Heart right ventricle (tissue), 16 donors: ENCODE results near the gene REST. TPM values are rescaled to one million over a fixed set of nuclear protein-coding genes. Genes with fewer than 3 reads are reported as not detected.
A peak's percentile ranks its signal among the peaks of the same experiment; 100 is the strongest.

Source experiments
- ATAC-seq, 8 donors: fragments of 200-7000 bp; cut with Tn5 transposase; one replicate each; pipeline ENCODE4 v1.9.1; 2020; ENCODE audit warnings: mild to moderate bottlenecking in 8 of 8, moderate library complexity in 8 of 8, moderate number of reproducible peaks in 1 of 8
- DNase-seq, 2 donors: peaks; one replicate each; pipeline ENCODE4 v3.0.0-alpha.2; 2020
- H3K27ac ChIP-seq, 10 donors: fragments of 200-600 bp; sonication (generic) in 2 of 10; one replicate each; pipeline versions ENCODE4 v1.5.0 to v1.8.0; 2020 to 2022; ENCODE audit warnings: mild to moderate bottlenecking in 3 of 10
- H3K27me3 ChIP-seq, 7 donors: fragments of 200-600 bp; one replicate each; pipeline ENCODE4 v1.8.0; 2021 to 2022; ENCODE audit warnings: mild to moderate bottlenecking in 2 of 7
- H3K36me3 ChIP-seq, 9 donors: fragments of 200-600 bp; sonication (generic) in 1 of 9; one replicate each; pipeline versions ENCODE4 v1.5.0 to v1.8.0; 2020 to 2022; ENCODE audit warnings: mild to moderate bottlenecking in 2 of 9
- H3K4me1 ChIP-seq, 9 donors: fragments of 200-600 bp; sonication (generic) in 1 of 9; one replicate each; pipeline versions ENCODE4 v1.5.0 to v1.8.0; 2020 to 2022; ENCODE audit warnings: mild to moderate bottlenecking in 4 of 9
- H3K4me3 ChIP-seq, 10 donors: fragments of 200-600 bp; sonication (generic) in 2 of 10; one replicate each; pipeline versions ENCODE4 v1.5.0 to v1.8.0; 2020 to 2022; ENCODE audit warnings: mild to moderate bottlenecking in 7 of 10, moderate library complexity in 2 of 10
- H3K9me3 ChIP-seq, 11 donors: fragments of 200-600 bp in 10 of 11; sonication (generic) in 2 of 11; one replicate each; pipeline versions ENCODE4 v1.5.0 to v1.8.0; 2013 to 2022; ENCODE audit warnings: mild to moderate bottlenecking in 2 of 11, control low read depth in 1 of 11, moderate library complexity in 1 of 11
- WGBS, 2 donors: extraction: QIAGEN DNeasy Blood & Tissue Kit; methylation state at CpG; one replicate each; pipeline ENCODE4 v1.1.7; 2013; ENCODE audit warnings: inconsistent platforms in 1 of 2; 5-methylcytosine and 5-hydroxymethylcytosine counted together
- intact Hi-C, 10 donors: fragments of 100-400 bp; cut with DNase I; formaldehyde crosslinking; loops; one replicate each; pipeline versions ENCODE4 v1.11.1 to v1.14.2; 2022
- polyA plus RNA-seq, 2 donors: library from polyadenylated mRNA; stranded (reverse); fragments of 200-250 nt; gene quantifications; one replicate each; pipeline ENCODE4 v1.2.3, GENCODE V29; 2013
- total RNA-seq, 10 donors: library from RNA; stranded (reverse); fragmentation: NEBNext Ultra II Directional in 3 of 10; extraction: Animal tissue kit (Norgen Biotek cat#: 25700) in 3 of 10; gene quantifications; one replicate each; pipeline versions ENCODE4 v1.2.1 to v1.2.4, GENCODE V29; 2021 to 2023
- TF ChIP-seq, protein P1 (sequence below), 9 donors: fragments of 200-600 bp; sonication (generic) in 2 of 9; IDR thresholded peaks; one replicate each; pipeline versions ENCODE4 v1.5.0 to v1.8.0; 2021 to 2022; ENCODE audit warnings: antibody characterized with exemption in 9 of 9, mild to moderate bottlenecking in 5 of 9, moderate library complexity in 1 of 9
- donor health status: Arrhythmogenic right ventricular cardiomyopathy.
- donor health status: ischemic (EF 13 %, LVEDD 7.1; RV severe dilation, severe dysfunction).
- donor health status: healthy with polysubstance abuse.
- donor health status: DM: no; HTN: yes; CAD: no.
- donor health status: DM: no; HTN: no; CAD: no.
- donor health status: ischemic (EF 25% LVEDD 6.9; RV normal size, moderate dysfunction).
- donor health status: ischemic (EF 25% LVEDD 5.7; RV mildly dilated, moderate dysfunction).
- donor health status: healthy.
- donor health status: DM: yes; HTN: yes; CAD: no.
- donor health status: Ischemic cardiomyopathy.
- donor health status: ischemic (EF 35%, LVEDD 5.7; RV mildly dilated, moderate dysfunction).
- donor health status: nonischemic (EF 11% LVEDD 7.7; RV severe dilation, severe dysfunction).
- donor health status: DM: yes; HTN: yes; CAD: no.
- donor health status: PGD.
- donor health status: ischemic (EF 29% LVEDD 5.4; RV normal size, mild dysfunction).
- donor health status: nonischemic (EF 23%, LVEDD 6.1; RV moderate dilation, normal function).

Gene REST
- total and polyA plus RNA-seq, 12 donors = 3.3 to 36.8 (median 28.2) TPM

DNA sequence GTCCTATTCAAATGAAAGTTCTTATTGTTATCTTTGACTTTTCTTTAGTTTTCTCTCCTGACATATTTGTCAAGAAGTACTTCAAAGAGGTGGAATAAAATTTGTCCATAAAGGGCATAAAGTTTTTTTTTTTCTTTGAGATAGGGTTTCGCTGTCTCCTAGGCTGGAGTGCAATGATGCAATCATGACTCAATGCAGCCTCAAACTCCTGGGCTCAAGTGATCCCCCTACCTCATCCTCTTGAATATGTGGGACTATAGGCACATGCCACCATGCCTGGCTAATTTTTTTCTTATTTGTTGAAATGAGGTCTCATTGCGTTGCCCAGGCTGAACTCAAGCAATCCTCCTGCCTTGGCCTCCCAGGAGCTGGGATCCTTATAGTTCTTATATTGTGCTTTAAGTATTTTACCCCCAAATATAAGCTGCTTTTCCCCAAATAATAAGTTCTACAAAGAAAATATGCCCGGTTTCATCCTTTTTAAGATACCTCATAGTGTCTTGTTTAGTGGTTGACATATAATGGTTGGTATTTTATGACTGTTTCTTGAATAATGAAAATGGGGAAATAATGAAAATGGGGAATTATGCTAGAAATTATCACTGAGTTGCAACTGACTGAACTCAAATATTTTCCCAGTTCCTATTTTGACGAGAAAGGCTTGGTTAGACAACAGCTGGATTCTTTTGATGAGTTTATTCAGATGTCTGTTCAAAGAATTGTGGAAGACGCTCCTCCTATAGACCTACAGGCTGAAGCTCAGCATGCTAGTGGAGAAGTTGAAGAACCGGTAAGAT is 82.6 kb downstream of the REST start:
- no peaks in the 10 kb centered on the region for H3K9me3 ChIP-seq
- no peak for DNase-seq
- 94% methylated on average over 6 of the region's 6 CpGs for WGBS, 2 donors
- intact Hi-C loops = no loop called here
- no peak overlapping the region for H3K27ac ChIP-seq
- TF ChIP-seq, protein P1, sequence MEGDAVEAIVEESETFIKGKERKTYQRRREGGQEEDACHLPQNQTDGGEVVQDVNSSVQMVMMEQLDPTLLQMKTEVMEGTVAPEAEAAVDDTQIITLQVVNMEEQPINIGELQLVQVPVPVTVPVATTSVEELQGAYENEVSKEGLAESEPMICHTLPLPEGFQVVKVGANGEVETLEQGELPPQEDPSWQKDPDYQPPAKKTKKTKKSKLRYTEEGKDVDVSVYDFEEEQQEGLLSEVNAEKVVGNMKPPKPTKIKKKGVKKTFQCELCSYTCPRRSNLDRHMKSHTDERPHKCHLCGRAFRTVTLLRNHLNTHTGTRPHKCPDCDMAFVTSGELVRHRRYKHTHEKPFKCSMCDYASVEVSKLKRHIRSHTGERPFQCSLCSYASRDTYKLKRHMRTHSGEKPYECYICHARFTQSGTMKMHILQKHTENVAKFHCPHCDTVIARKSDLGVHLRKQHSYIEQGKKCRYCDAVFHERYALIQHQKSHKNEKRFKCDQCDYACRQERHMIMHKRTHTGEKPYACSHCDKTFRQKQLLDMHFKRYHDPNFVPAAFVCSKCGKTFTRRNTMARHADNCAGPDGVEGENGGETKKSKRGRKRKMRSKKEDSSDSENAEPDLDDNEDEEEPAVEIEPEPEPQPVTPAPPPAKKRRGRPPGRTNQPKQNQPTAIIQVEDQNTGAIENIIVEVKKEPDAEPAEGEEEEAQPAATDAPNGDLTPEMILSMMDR (IDR thresholded peaks at IDR 0.05) = no peak
- peaks cover 1 to 22% (median 7%) of the 10 kb centered on the region in 9 donors for H3K4me1 ChIP-seq
- H3K27me3 ChIP-seq = no peaks in the 10 kb centered on the region
- ATAC-seq = no peak
- H3K4me3 ChIP-seq = no peak overlapping the region
- peaks cover 0 to 100% (median 44%) of the 10 kb centered on the region in 9 donors for H3K36me3 ChIP-seq

DNA sequence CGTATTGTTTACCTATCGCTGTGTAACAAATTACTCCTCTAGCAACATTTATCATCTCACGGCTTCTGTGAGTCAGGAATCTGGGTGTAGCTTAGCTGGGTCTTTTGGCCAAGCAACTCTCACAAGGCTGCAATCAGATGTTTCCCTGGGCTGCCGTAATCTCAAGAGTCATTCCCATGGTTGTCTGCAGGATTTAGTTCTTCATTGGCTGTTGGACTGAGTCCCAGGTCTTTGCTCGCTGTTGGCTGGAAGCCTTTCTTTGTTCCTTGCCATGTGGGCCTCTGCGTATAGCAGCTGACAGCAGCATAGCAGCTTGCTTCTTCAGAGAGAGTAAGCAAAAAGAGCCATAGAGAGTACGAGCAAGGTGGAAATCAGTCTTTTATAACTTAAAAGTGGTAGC is 87.8 kb downstream of the REST start:
- H3K27ac ChIP-seq = peak overlapping the region in 7 of 10 donors; percentile 19 to 69 (median 47)
- 10 to 16% methylated on average over 7 of the region's 7 CpGs for WGBS, 2 donors
- peak; percentile 54 to 88 for DNase-seq
- no peaks in the 10 kb centered on the region for H3K9me3 ChIP-seq
- H3K27me3 ChIP-seq = no peaks in the 10 kb centered on the region
- no peak overlapping the region for H3K4me3 ChIP-seq
- peak; percentile 87 to 98 (median 96) for ATAC-seq
- peaks cover 6 to 23% (median 14%) of the 10 kb centered on the region in 9 donors for H3K4me1 ChIP-seq
- peaks cover 0 to 97% (median 32%) of the 10 kb centered on the region in 9 donors for H3K36me3 ChIP-seq
- intact Hi-C loops = no loop called here
- TF ChIP-seq, protein P1 (IDR thresholded peaks at IDR 0.05) = no peak

DNA sequence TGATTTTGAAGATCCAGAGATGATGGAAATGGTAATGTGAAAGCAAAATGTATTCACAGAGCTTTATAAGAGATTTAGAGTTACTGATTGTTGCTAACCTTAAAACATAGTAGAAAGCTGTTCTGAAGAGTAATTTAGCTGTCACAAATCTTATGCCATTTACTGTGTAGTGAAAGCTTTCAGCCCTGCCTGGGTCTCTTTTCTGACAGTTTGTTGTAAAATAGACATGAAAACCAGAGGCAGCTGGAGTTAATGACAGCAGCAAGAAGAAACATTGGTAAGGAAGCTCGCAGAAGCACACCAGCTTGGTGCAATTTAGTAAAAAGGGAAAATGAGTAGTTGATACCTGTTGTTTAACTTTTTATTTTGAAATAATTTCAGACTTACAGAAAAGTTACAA is 92.1 kb downstream of the REST start:
- 96 to 97% methylated on average over 1 of the region's 1 CpG for WGBS, 2 donors
- intact Hi-C loops = no loop called here
- ATAC-seq (no peak), DNase-seq (no peak)
- TF ChIP-seq, protein P1 (IDR thresholded peaks at IDR 0.05) = no peak
- no peak overlapping the region for H3K4me3 ChIP-seq
- H3K4me1 ChIP-seq = peaks cover 6 to 18% (median 12%) of the 10 kb centered on the region in 9 donors
- no peaks in the 10 kb centered on the region for H3K9me3 ChIP-seq
- no peaks in the 10 kb centered on the region for H3K27me3 ChIP-seq
- H3K36me3 ChIP-seq = peaks cover 0 to 97% (median 42%) of the 10 kb centered on the region in 9 donors
- no peak overlapping the region for H3K27ac ChIP-seq

DNA sequence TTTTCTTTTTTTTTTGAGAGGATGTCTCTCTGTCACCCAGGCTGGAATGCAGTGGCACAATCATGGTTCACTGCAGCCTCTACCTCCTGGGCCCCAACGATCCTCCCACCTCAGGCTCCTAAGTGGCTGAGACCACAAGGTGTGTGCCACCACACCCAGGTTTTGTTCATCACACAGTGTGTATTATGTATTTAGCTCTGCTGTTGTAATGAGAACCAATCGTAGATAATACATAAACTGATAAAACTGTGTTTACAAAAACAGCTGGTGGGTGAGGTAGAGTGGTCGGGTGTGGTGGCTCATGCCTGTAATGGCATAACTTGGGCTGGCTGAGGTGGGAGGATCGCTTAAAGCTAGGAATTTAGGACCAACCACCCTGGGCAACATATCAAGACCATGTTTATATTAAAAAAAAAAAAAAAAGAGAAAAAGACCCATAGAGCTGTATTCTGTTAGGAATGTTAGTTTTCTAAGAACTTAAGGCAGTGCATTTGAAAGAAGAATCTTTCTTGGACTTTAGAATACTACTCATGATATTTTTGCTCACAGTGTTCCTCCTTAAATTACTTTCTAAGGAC is 105.9 kb downstream of the REST start:
- H3K27me3 ChIP-seq = no peaks in the 10 kb centered on the region
- H3K27ac ChIP-seq = no peak overlapping the region
- intact Hi-C loops = no loop called here
- 81 to 85% methylated on average over 4 of the region's 4 CpGs for WGBS, 2 donors
- peaks cover 0 to 100% (median 81%) of the 10 kb centered on the region in 9 donors for H3K36me3 ChIP-seq
- H3K4me3 ChIP-seq = no peak overlapping the region
- no peaks in the 10 kb centered on the region for H3K9me3 ChIP-seq
- ATAC-seq = peak in 1 of 8 donors; percentile 18
- no peak for DNase-seq
- TF ChIP-seq, protein P1 (IDR thresholded peaks at IDR 0.05) = no peak
- peaks cover 0 to 5% (median 0%) of the 10 kb centered on the region in 9 donors for H3K4me1 ChIP-seq

Other genes with a start within 250 kb of the REST start
- 10 to 100 TPM in 4 of 10 donors, 1 to 10 TPM in 4, under 1 TPM in 2; 0.39 to 90.9 (median 6.1) TPM for gene HOPX, start 226.6 kb upstream of the REST start, total RNA-seq
- 10 to 100 TPM; 13.1 to 56.3 TPM for gene HOPX, start 226.6 kb upstream of the REST start, polyA plus RNA-seq
- under 1 TPM in 2 of 10 donors, not detected in 8; 0.64 to 0.74 TPM for gene SPINK2, start 86.2 kb upstream of the REST start, total RNA-seq
- gene SPINK2, start 86.2 kb upstream of the REST start, polyA plus RNA-seq = not detected
- gene NOA1, start 69.7 kb downstream of the REST start, total RNA-seq = 10 to 100 TPM; 11.0 to 14.7 (median 12.6) TPM
- 10 to 100 TPM in 1 of 2 donors, 1 to 10 TPM in 1; 3.6 to 10.1 TPM for gene NOA1, start 69.7 kb downstream of the REST start, polyA plus RNA-seq
- 10 to 100 TPM; 69.0 to 91.2 (median 80.9) TPM for gene POLR2B, start 71.0 kb downstream of the REST start, total RNA-seq
- 10 to 100 TPM; 20.5 to 34.1 TPM for gene POLR2B, start 71.0 kb downstream of the REST start, polyA plus RNA-seq
- 100 to 1,000 TPM; 498 to 826 (median 608) TPM for gene IGFBP7, start 202.5 kb downstream of the REST start, total RNA-seq
- gene IGFBP7, start 202.5 kb downstream of the REST start, polyA plus RNA-seq = 1,000 to 10,000 TPM in 1 of 2 donors, 100 to 1,000 TPM in 1; 876 to 1,251 TPM